ENCODE data around the gene SOCS7. TPM values are rescaled to one million over a fixed set of nuclear protein-coding genes. Genes with fewer than 3 reads are reported as not detected.

The SOCS7 gene
- total RNA-seq, 2 donors from 2014 or later, result 11.4 to 15.3 TPM

DNA sequence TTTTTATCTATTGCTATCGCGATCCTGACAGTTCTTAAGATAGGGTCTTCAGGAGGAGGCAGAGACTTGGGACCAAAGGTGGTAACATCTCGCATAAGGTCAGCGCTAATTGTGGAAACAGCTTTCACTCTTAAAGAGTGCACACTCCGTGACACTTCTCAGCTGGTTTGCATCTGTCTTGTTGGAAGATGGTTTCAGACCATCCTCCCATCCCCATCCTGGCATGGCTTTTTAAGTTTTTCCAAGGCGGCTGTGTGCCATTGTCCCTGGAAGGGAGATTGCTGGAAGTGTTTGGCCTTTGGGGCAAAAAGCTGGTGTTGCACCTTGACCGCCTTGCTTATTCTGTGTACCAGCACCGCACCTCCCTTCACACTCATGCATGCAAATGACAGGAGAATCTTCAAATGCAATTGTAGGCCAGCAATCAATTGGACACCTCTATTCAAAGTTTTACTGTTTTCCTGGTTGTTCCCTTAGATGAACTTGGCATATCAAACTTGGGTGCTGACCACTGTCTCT, 1.5 kb downstream of the SOCS7 start:
- Histone ChIP-seq H3K36me3 (no peaks in the 10 kb centered on the region), H3K27me3 (no peaks in the 10 kb centered on the region), H3K4me3 (peak overlapping the region; percentile 91), H3K4me1 (no peaks in the 10 kb centered on the region), H3K27ac (no peak overlapping the region), H3K9me3 (no peaks in the 10 kb centered on the region), H3K9ac (ENCODE audit: low read depth in 2 of 2, low read length in 2 of 2) (peak overlapping the region; percentile 58 to 77)
- TF ChIP-seq, protein P1, sequence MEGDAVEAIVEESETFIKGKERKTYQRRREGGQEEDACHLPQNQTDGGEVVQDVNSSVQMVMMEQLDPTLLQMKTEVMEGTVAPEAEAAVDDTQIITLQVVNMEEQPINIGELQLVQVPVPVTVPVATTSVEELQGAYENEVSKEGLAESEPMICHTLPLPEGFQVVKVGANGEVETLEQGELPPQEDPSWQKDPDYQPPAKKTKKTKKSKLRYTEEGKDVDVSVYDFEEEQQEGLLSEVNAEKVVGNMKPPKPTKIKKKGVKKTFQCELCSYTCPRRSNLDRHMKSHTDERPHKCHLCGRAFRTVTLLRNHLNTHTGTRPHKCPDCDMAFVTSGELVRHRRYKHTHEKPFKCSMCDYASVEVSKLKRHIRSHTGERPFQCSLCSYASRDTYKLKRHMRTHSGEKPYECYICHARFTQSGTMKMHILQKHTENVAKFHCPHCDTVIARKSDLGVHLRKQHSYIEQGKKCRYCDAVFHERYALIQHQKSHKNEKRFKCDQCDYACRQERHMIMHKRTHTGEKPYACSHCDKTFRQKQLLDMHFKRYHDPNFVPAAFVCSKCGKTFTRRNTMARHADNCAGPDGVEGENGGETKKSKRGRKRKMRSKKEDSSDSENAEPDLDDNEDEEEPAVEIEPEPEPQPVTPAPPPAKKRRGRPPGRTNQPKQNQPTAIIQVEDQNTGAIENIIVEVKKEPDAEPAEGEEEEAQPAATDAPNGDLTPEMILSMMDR (IDR thresholded peaks at IDR 0.05), result no peak
- no peak for DNase-seq
- intact Hi-C loops (cut with DNase I), result no loop called here

DNA sequence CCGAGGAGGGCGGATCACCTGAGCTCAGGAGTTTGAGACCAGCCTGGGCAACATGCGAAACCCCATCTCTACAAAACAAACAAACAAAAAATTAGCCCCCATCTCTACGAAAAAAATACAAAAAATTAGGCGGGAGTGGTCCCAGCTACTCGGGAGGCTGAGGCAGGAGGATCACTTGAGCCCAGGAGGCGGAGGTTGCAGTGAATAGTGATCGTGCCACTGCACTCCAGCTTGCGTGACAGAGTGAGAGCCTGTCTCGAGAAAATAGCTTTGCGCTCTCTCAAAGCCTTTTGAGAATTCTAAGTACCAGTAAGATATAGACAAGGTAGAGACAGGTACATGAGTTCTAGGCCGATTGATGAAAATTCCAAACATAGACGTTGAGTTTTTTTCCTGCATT, 2.0 kb downstream of the SOCS7 start:
- Histone ChIP-seq H3K4me3 (peak overlapping the region; percentile 91), H3K4me1 (no peaks in the 10 kb centered on the region), H3K9ac (ENCODE audit: low read depth in 2 of 2, low read length in 2 of 2) (no peak overlapping the region), H3K27ac (no peak overlapping the region), H3K9me3 (no peaks in the 10 kb centered on the region), H3K27me3 (no peaks in the 10 kb centered on the region), H3K36me3 (no peaks in the 10 kb centered on the region)
- intact Hi-C loops (cut with DNase I), result no loop called here
- DNase-seq, result no peak
- TF ChIP-seq, protein P1 (IDR thresholded peaks at IDR 0.05), result no peak

DNA sequence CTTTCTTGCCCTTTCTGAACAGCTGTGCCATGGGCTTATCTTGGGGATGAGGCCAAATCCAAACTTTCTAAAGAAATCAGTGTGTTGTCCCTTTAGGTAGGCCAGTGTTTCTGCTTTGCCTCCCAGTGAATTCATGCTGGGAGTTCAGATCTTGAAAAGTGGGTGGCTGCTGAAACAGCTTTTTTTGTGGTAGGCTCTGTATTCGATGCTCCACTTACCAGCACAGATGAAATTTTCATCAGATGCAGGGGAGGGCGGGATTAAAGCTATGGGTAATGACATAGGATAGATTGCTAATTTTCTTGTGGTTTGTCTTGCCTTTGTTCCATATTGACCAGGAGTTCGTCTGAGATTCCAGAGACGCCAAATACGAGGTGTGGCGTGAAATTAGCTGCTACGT, 2.8 kb downstream of the SOCS7 start:
- no peak overlapping the region for H3K9ac ChIP-seq (ENCODE audit: low read depth in 2 of 2, low read length in 2 of 2)
- intact Hi-C loops (cut with DNase I), result no loop called here
- no peaks in the 10 kb centered on the region for H3K4me1 ChIP-seq
- no peaks in the 10 kb centered on the region for H3K9me3 ChIP-seq
- no peak for DNase-seq
- no peaks in the 10 kb centered on the region for H3K36me3 ChIP-seq
- no peaks in the 10 kb centered on the region for H3K27me3 ChIP-seq
- TF ChIP-seq, protein P1 (IDR thresholded peaks at IDR 0.05), result no peak
- H3K4me3 ChIP-seq, result no peak overlapping the region
- H3K27ac ChIP-seq, result no peak overlapping the region

DNA sequence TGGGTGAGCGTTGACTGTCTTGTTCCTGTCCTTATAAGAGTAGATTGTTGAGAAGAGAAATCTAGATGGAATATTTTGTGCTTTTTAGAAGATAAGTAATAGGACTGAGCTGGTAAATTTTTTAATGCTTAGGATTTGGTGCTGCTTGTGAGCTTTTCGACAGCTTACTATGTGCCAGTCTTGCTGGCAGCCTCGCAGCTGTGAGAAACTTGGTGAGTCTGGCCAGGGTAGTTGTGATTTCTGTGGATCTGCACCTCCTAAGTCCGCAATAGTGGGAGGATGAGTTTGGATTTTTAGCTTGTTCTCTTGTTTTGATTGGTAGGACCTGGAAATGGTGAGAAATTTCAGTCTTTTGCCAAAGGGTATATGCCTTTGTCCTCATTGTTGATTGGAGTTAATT, 3.6 kb downstream of the SOCS7 start:
- no peaks in the 10 kb centered on the region for H3K36me3 ChIP-seq
- H3K27me3 ChIP-seq, result no peaks in the 10 kb centered on the region
- H3K27ac ChIP-seq, result no peak overlapping the region
- TF ChIP-seq, protein P1 (IDR thresholded peaks at IDR 0.05), result no peak
- H3K9ac ChIP-seq (ENCODE audit: low read depth in 2 of 2, low read length in 2 of 2), result no peak overlapping the region
- H3K4me3 ChIP-seq, result no peak overlapping the region
- intact Hi-C loops (cut with DNase I), result no loop called here
- no peak for DNase-seq
- H3K4me1 ChIP-seq, result no peaks in the 10 kb centered on the region
- H3K9me3 ChIP-seq, result no peaks in the 10 kb centered on the region

DNA sequence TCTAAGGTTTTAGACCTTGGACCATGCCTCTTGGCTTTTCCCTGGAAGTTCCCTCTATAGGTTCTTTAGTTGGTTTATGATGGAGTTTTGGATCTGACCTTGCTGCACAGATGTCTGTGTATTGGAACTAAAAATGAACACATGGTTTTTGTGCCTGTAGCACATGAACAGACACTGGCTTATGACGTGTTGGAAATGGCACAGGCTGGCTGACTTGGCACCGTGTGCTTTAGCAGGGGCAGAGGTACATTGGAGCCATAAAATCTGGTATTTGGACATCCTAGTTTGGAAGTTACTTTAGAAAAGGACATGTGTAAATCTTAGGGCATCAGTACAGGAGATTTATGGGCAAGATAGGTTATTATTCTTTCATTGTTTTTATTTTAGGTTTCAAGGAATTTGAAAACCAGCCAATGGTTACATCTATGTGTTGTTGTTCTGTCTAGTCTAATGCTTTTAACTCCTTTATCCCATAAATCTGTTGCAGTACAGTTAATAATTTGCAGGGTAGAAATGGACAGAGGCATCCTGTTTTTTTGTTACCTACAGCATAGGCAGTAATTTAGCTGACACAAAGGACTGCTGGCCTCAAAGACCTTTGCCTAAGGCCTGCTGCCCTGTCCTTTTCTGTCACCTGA, 6.0 kb downstream of the SOCS7 start:
- intact Hi-C loops (cut with DNase I), result no loop called here
- no peaks in the 10 kb centered on the region for H3K9me3 ChIP-seq
- no peak overlapping the region for H3K27ac ChIP-seq
- no peak overlapping the region for H3K4me3 ChIP-seq
- H3K27me3 ChIP-seq, result no peaks in the 10 kb centered on the region
- no peak overlapping the region for H3K9ac ChIP-seq (ENCODE audit: low read depth in 2 of 2, low read length in 2 of 2)
- TF ChIP-seq, protein P1 (IDR thresholded peaks at IDR 0.05), result no peak
- no peak for DNase-seq
- no peaks in the 10 kb centered on the region for H3K36me3 ChIP-seq
- H3K4me1 ChIP-seq, result no peaks in the 10 kb centered on the region

Data from colonic mucosa (tissue), 4 donors.